Measurements from ENCODE around the gene DOCK9.

DNA sequence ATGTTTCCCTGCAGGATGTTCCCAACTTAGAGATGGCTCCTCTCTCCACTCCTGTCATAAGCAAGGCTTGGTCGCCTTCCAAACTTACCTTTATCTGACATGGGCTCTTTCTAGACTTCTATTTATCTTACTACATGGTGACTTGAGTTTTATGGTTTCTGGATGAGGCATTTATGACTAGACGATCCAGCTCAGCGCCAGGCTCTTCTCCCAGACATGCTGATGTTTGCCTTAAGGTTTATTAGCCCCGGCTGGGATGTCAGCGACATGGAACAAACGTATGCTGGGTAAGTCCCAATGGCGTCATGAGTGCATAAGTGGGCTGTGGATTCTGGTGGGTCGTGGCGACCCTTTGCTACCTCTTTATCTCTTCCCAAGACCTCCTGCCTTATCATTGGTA is 185.5 kb downstream of the DOCK9 start:
- TF ChIP-seq, protein P1, sequence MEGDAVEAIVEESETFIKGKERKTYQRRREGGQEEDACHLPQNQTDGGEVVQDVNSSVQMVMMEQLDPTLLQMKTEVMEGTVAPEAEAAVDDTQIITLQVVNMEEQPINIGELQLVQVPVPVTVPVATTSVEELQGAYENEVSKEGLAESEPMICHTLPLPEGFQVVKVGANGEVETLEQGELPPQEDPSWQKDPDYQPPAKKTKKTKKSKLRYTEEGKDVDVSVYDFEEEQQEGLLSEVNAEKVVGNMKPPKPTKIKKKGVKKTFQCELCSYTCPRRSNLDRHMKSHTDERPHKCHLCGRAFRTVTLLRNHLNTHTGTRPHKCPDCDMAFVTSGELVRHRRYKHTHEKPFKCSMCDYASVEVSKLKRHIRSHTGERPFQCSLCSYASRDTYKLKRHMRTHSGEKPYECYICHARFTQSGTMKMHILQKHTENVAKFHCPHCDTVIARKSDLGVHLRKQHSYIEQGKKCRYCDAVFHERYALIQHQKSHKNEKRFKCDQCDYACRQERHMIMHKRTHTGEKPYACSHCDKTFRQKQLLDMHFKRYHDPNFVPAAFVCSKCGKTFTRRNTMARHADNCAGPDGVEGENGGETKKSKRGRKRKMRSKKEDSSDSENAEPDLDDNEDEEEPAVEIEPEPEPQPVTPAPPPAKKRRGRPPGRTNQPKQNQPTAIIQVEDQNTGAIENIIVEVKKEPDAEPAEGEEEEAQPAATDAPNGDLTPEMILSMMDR (IDR thresholded peaks at IDR 0.05 in 2 of 3, conservative IDR thresholded peaks at IDR 0.05 in 1 of 3; ENCODE audit: insufficient read depth in 2 of 3, low read depth in 1 of 3, low read length in 3 of 3): no peak
- TF ChIP-seq TRIM28 (IDR thresholded peaks at IDR 0.05): no peak
- no peak for TF ChIP-seq ZNF696 (CRISPR knock-in tag; conservative IDR thresholded peaks at IDR 0.05)
- no peak for TF ChIP-seq POLR2B (IDR thresholded peaks at IDR 0.05; ENCODE audit: low read depth, partially characterized antibody)
- TF ChIP-seq, protein P2, sequence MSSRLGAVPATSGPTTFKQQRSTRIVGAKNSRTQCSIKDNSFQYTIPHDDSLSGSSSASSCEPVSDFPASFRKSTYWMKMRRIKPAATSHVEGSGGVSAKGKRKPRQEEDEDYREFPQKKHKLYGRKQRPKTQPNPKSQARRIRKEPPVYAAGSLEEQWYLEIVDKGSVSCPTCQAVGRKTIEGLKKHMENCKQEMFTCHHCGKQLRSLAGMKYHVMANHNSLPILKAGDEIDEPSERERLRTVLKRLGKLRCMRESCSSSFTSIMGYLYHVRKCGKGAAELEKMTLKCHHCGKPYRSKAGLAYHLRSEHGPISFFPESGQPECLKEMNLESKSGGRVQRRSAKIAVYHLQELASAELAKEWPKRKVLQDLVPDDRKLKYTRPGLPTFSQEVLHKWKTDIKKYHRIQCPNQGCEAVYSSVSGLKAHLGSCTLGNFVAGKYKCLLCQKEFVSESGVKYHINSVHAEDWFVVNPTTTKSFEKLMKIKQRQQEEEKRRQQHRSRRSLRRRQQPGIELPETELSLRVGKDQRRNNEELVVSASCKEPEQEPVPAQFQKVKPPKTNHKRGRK (tag; IDR thresholded peaks at IDR 0.05): no peak
- TF ChIP-seq NCOA1 (IDR thresholded peaks at IDR 0.05; ENCODE audit: low read depth): no peak
- TF ChIP-seq TAF1 (IDR thresholded peaks at IDR 0.05; ENCODE audit: control insufficient read depth, extremely low read depth, insufficient read depth, low read length, severe bottlenecking): no peak
- no peak for TF ChIP-seq ZNF274 (IDR thresholded peaks at IDR 0.05; ENCODE audit: borderline replicate concordance, low read depth, low read length)
- TF ChIP-seq, protein P3, sequence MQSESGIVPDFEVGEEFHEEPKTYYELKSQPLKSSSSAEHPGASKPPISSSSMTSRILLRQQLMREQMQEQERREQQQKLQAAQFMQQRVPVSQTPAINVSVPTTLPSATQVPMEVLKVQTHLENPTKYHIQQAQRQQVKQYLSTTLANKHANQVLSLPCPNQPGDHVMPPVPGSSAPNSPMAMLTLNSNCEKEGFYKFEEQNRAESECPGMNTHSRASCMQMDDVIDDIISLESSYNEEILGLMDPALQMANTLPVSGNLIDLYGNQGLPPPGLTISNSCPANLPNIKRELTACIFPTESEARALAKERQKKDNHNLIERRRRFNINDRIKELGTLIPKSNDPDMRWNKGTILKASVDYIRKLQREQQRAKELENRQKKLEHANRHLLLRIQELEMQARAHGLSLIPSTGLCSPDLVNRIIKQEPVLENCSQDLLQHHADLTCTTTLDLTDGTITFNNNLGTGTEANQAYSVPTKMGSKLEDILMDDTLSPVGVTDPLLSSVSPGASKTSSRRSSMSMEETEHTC (IDR thresholded peaks at IDR 0.05): no peak
- no peak for TF ChIP-seq ZNF124 (CRISPR knock-in tag; IDR thresholded peaks at IDR 0.05)
- TF ChIP-seq JUND (IDR thresholded peaks at IDR 0.05; ENCODE audit: borderline replicate concordance, low read depth, low read length): no peak
- TF ChIP-seq JUND (tag; IDR thresholded peaks at IDR 0.05; ENCODE audit: borderline replicate concordance, low read depth, low read length): no peak
- TF ChIP-seq FOXJ3 (CRISPR knock-in tag; IDR thresholded peaks at IDR 0.05): no peak
- no peak for TF ChIP-seq NFXL1 (CRISPR knock-in tag; IDR thresholded peaks at IDR 0.05)

Data from K562 (cell line).